ENCODE data around the gene NPTN. TPM values are rescaled to one million over a fixed set of nuclear protein-coding genes. Genes with fewer than 3 reads are reported as not detected.

NPTN gene
- total RNA-seq, 4 donors from 2014 or later = 66.6 to 94.3 (median 88.8) TPM

DNA sequence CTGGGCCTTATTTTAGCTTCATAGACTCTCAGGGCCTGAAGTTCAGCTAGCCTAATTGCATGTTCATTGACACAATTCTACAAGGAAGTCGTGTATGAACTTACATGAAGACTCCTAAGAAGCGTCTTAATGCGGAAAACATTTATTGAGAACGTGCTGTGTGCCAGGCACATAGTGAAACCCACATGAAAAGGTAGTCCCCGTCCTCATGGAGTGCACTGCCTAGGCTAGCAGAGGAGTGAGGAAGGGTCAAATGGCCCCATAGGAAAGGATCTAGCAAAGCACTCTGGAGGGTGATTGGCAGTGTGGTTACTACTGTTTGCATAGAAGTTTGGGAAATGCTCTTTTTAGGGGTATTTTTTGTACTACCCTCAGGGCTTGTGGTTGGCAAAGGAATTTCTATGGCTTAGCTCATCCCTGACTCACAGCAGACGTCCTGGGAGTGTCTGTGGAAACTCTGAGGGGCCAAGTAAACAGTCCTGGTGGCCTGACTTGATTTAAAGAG lies 854 bp upstream of the NPTN start:
- ATAC-seq (ENCODE audit: low FRiP score) (no peak), DNase-seq (ENCODE audit: low spot score) (no peak)
- TF ChIP-seq, protein P1, sequence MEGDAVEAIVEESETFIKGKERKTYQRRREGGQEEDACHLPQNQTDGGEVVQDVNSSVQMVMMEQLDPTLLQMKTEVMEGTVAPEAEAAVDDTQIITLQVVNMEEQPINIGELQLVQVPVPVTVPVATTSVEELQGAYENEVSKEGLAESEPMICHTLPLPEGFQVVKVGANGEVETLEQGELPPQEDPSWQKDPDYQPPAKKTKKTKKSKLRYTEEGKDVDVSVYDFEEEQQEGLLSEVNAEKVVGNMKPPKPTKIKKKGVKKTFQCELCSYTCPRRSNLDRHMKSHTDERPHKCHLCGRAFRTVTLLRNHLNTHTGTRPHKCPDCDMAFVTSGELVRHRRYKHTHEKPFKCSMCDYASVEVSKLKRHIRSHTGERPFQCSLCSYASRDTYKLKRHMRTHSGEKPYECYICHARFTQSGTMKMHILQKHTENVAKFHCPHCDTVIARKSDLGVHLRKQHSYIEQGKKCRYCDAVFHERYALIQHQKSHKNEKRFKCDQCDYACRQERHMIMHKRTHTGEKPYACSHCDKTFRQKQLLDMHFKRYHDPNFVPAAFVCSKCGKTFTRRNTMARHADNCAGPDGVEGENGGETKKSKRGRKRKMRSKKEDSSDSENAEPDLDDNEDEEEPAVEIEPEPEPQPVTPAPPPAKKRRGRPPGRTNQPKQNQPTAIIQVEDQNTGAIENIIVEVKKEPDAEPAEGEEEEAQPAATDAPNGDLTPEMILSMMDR (IDR thresholded peaks at IDR 0.05) = no peak

DNA sequence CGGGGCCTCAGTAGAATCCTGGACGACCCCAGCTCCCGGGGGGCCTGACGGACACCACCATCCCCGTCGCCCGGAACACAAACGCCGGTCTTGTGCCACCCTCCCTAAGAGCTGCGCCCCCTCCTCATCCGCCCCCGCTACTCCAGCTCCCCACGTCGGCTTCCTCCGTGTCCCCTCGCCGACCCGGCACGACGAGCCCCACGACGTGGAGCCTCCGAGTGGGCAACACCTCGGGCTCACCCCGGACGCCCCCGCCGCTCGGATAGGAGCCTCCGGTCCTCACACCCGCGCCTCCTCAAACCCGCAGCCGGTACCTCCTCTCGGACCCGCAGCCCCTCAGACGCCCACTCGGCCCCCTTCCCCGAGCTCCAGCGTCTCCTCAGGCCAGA lies 525 bp downstream of the NPTN start:
- ATAC-seq (ENCODE audit: low FRiP score) = no peak
- no peak for DNase-seq (ENCODE audit: low spot score)

DNA sequence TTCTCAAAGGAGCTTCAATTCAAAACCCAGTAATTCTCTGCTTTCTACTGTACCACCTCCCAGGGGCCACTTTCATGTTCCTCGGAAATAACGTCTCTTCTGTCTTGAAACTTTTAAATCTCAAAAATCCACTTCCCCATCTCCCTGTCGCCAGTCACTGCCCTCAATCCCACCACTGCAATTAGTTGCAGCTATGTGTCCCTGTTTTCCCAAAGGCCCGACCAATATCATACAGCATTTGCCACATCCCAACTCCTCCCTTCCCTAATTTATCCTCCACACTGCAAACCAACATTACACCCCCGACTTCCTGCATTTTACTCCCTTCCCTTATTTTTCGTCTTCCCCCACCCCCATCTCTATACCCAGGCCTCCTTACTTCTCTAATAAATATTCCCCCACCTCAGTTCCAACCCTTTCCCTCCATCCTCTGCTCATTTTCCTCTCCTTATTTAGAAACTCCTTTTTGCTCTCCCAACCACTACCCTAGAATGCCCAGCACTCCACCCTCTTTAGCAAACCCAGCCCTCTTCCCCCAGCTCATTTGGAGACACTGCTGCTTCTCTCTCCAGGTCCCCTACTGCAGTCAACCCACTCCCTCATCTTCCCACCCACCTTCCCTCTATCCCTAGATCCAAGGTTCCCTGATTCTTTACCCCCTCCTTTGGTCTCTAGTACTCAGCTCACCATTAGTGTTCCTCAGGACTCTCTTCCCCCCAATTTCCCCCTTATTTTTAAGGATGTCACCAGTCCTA lies 1.1 kb downstream of the NPTN start:
- no peak for DNase-seq (ENCODE audit: low spot score)
- ATAC-seq (ENCODE audit: low FRiP score) = no peak
- TF ChIP-seq, protein P1 (IDR thresholded peaks at IDR 0.05) = no peak

More for the DNA sequence above, 525 bp downstream of the NPTN start:
- TF ChIP-seq, protein P1 (IDR thresholded peaks at IDR 0.05) = no peak

DNA sequence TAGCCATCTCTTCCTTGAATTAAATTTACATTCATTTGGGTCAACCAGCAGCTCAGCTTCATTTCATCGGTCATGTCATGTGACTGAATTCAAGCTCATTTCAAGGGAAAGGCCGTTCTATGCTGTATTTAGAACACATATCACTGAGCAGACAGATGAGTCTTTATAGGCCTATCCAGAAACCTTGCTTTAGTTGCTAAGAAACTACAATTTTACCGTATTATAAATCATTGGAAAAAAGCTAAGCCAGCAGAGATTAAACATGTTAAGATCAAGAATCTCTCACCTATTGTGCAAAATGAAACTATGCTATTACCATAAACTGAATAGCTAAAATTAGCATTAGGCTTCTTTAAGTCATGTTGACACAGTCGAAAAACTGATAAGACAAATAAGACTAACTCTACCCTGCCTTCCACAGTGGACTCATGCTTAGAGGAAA lies 2.2 kb downstream of the NPTN start:
- TF ChIP-seq, protein P1 (IDR thresholded peaks at IDR 0.05) = no peak
- no peak for DNase-seq (ENCODE audit: low spot score)
- no peak for ATAC-seq (ENCODE audit: low FRiP score)

DNA sequence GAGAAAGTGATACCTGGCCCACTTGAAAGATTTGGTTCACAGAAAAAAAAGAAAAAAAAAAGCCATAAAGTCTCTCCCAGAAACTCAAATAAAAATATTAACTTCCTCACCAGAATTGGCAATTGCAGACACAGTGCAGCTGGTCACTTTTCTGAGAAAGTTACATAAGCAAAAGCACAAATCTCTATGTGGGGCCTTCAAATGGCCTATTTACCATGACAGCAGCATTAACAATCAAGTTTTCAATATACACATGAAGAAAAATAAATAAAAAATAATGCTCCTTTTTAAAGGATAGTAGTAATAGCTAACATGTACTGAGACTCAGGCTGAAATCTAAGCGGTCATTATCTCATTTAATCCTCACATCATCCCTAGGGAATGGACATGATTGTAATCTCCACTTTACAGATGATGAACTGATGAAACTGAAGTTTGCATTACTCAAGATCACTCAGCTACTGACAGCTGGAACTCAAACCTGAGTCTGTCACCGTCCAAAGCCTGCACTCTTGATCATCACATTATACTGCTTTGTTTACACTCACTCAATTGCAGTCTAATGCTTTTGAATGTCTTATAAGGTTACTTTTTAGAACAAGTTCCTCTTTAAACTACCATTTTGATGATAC lies 3.3 kb downstream of the NPTN start:
- no peak for ATAC-seq (ENCODE audit: low FRiP score)
- DNase-seq (ENCODE audit: low spot score) = no peak
- TF ChIP-seq, protein P1 (IDR thresholded peaks at IDR 0.05) = no peak

DNA sequence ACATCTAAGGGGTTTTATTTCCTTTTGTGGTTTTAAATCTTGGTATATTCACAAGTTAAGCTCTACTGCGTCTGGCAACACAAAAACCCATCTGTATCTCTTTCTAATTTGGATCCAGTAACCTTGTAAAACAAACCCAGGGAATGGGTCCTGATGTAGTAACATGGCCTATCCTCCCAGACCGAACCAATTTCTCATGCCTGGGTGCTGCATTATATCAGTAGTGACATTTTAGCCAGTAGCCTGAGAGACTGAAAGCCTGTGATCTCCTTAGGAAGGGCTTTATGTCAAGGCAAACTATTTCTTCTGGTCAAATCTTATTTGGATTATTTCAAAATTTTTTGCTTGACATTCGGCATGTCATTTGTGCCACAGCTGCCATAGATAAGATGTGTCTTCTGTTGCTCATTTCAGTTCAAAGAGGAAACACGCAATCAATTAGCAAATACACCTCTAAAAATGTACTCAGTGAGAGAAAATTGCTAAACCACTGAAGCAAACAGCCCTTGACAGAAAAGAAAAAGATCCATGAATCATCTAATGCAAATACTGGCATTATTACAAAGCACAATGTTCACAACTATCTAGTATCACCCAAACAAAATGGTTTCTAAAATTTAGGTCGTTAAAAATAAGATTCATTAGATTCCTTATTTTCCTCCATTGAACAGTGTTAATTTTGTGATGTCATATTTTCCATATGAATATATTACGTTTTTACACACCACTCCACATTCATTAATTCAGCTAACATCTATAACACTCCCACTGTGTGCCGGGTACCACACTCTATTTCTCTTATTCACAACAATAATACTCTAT lies 4.0 kb downstream of the NPTN start:
- DNase-seq (ENCODE audit: low spot score) = no peak
- TF ChIP-seq, protein P1 (IDR thresholded peaks at IDR 0.05) = no peak
- no peak for ATAC-seq (ENCODE audit: low FRiP score)
